Measurements from ENCODE around the gene SDHB.

GRCh38 chr1:16993521-16994038 lies 60.3 kb downstream of the SDHB start:
- TF ChIP-seq, protein P1, sequence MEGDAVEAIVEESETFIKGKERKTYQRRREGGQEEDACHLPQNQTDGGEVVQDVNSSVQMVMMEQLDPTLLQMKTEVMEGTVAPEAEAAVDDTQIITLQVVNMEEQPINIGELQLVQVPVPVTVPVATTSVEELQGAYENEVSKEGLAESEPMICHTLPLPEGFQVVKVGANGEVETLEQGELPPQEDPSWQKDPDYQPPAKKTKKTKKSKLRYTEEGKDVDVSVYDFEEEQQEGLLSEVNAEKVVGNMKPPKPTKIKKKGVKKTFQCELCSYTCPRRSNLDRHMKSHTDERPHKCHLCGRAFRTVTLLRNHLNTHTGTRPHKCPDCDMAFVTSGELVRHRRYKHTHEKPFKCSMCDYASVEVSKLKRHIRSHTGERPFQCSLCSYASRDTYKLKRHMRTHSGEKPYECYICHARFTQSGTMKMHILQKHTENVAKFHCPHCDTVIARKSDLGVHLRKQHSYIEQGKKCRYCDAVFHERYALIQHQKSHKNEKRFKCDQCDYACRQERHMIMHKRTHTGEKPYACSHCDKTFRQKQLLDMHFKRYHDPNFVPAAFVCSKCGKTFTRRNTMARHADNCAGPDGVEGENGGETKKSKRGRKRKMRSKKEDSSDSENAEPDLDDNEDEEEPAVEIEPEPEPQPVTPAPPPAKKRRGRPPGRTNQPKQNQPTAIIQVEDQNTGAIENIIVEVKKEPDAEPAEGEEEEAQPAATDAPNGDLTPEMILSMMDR (IDR thresholded peaks at IDR 0.05): no peak
- TF ChIP-seq POLR2A (IDR thresholded peaks at IDR 0.05): no peak
- TF ChIP-seq POLR2AphosphoS5 (IDR thresholded peaks at IDR 0.05): no peak

All from prostate gland (tissue), 2 donors.